IPS-18a (cell line): ENCODE results near the gene ZNF418.
"Not testable (repeated sequence)": the region's sequence is repeated elsewhere in the genome, so short reads cannot be mapped to it uniquely, and the experiment has no call there.

ENCODE experiments used
- H3K27ac ChIP-seq: one replicate; pipeline ENCODE4 v1.5.1; 2013; ENCODE audit warnings: low read length
- H3K27me3 ChIP-seq: one replicate; pipeline ENCODE4 v1.6.1; 2013; ENCODE audit warnings: mild to moderate bottlenecking, low read length; ENCODE audit not compliant: control insufficient read depth, insufficient read depth
- H3K36me3 ChIP-seq: one replicate; pipeline ENCODE4 v1.6.1; 2013; ENCODE audit warnings: low read depth, low read length; ENCODE audit not compliant: control insufficient read depth
- H3K4me1 ChIP-seq: one replicate; pipeline ENCODE4 v1.6.1; 2013; ENCODE audit warnings: low read depth, low read length; ENCODE audit not compliant: control insufficient read depth
- H3K4me3 ChIP-seq: one replicate; pipeline ENCODE4 v1.5.1; 2013; ENCODE audit warnings: low read length
- H3K9ac ChIP-seq: one replicate; pipeline ENCODE4 v1.6.1; 2013; ENCODE audit warnings: mild to moderate bottlenecking, low read length, moderate library complexity
- H3K9me3 ChIP-seq: one replicate; pipeline ENCODE4 v1.6.1; 2013; ENCODE audit warnings: low read depth, low read length; ENCODE audit not compliant: control insufficient read depth

The ZNF418 gene

DNA sequence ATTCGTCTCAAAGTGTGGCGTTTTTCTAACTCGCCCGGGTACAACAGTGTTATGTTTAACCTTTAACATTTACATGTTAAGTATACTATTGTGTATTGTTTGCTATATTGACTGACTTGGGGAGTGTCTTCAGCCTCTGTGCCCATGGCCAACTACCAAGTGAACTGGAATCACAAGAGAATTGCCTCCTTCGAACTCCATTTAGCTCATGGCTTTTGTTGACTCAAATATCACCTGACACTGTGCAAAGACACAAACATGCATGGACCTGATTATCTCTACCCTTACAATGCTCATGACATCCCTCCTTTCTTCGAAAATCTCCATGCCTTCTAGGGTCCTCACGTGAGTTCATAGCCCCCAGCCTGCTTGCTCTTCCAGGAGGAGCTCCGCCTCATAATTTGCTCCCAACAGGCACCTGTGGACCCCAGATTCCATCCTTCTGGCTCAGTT lies 47.1 kb downstream of the ZNF418 start:
- Histone ChIP-seq H3K4me3 (peak overlapping the region; percentile 84), H3K4me1 (peaks cover 12% of the 10 kb centered on the region), H3K36me3 (peaks cover 23% of the 10 kb centered on the region), H3K9ac (peak overlapping the region; percentile 98), H3K9me3 (no peaks in the 10 kb centered on the region), H3K27me3 (no peaks in the 10 kb centered on the region), H3K27ac (peak overlapping the region; percentile 85)

DNA sequence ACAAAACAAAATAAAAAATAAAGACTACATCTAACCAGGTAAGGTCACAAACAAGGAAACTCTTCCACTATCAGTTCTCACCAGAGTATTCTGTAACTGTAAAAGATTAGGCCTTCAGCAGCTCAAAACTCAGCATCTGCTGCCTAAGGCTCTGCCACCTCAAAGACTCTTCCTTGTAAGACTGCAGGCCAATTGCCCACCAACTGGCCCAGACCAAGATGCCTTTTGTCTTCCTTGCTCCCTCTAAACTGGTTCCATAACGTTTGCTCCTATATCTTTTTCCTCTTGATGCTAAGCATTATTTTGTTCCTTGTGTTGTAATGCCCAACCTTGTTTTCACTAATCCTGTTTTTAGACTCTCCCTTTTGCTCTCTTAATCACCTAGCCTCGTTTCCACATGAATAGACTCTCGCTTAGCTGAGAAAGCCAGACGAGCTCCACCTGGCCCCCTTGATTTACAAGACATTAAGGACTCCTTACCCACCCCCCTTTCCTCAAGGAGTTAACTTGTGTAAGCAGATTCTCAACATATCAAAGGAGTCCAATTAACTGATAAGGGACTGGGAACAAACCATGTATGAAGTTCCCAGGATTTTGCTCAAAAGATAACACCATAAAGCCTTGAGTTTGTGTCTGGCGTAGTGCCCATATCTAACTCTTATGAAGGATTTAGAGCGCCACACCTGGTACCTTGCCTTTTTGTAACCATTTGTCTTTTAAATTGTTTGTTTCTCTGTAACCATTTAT lies 47.8 kb downstream of the ZNF418 start:
- Histone ChIP-seq H3K4me1 (peaks cover 12% of the 10 kb centered on the region), H3K9me3 (no peaks in the 10 kb centered on the region), H3K9ac (peak overlapping the region; percentile 98), H3K27me3 (no peaks in the 10 kb centered on the region), H3K27ac (peak overlapping the region; percentile 85), H3K4me3 (peak overlapping the region; percentile 84), H3K36me3 (peaks cover 23% of the 10 kb centered on the region)

DNA sequence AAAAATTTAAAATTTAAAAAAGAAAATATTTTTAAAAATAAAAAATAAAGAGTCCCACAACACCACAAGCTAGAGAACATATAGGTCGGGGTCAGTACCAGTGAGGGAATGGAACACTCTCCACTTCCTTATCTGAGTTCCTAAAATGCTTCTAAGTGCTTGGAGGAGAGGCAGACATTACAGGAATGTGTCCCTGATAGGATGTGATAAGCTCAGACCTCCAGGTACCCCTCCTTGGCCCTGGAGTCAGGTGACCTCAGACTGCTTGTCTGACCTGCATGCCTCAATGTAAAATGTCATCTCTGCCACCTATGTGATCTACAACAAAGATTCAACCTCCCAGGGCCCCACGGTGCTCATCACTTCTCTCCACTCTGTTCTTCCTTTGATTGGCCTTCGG lies 49.2 kb downstream of the ZNF418 start:
- H3K27me3 ChIP-seq = no peaks in the 10 kb centered on the region
- peaks cover 23% of the 10 kb centered on the region for H3K36me3 ChIP-seq
- peak overlapping the region; percentile 84 for H3K4me3 ChIP-seq
- H3K9me3 ChIP-seq = no peaks in the 10 kb centered on the region
- H3K4me1 ChIP-seq = peaks cover 12% of the 10 kb centered on the region
- H3K27ac ChIP-seq = no peak overlapping the region
- peak overlapping the region; percentile 29 for H3K9ac ChIP-seq

GRCh38 chr19:57873883-57874799 lies 61.1 kb downstream of the ZNF418 start:
- peaks cover 63% of the 10 kb centered on the region for H3K36me3 ChIP-seq
- H3K9ac ChIP-seq, H3K4me3 ChIP-seq, H3K27me3 ChIP-seq, H3K27ac ChIP-seq, H3K4me1 ChIP-seq, H3K9me3 ChIP-seq: not testable (repeated sequence)

DNA sequence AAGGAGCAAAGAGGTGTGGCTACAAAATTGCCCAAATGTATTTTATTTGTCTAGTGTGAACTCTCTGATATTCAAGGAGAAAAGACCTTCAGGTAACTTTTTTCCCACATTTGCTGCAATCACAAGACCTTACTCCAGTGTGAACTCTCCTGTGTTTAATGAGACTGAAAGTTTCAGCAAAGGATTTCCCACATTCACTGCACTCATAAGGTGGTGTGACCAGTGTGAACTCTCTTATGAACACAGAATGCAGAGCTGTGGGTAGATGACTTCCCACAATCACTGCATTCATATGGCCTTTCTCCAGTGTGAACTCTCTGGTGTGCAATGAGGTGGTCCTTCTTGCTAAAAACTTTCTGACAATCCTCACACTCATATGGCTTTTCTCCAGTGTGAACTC lies 62.8 kb downstream of the ZNF418 start:
- H3K4me1 ChIP-seq = no peaks in the 10 kb centered on the region
- H3K36me3 ChIP-seq = peaks cover 66% of the 10 kb centered on the region
- H3K4me3 ChIP-seq = no peak overlapping the region
- H3K9me3 ChIP-seq = peaks cover 8% of the 10 kb centered on the region
- H3K27me3 ChIP-seq = no peaks in the 10 kb centered on the region
- H3K27ac ChIP-seq = no peak overlapping the region
- H3K9ac ChIP-seq = no peak overlapping the region
